NB4 (cell line): Measurements from ENCODE around the gene GALNS.
"Not testable (repeated sequence)": the region's sequence is repeated elsewhere in the genome, so short reads cannot be mapped to it uniquely, and the experiment has no call there.

ENCODE experiments used
- DNase-seq: peaks from one replicate; pipeline ENCODE4 v3.0.0; 2010; ENCODE audit warnings: low read depth
- H3K4me3 ChIP-seq: one replicate; pipeline ENCODE4 v1.5.1; 2011; ENCODE audit warnings: mild to moderate bottlenecking, low read depth, low read length, moderate library complexity
- CTCF ChIP-seq: IDR thresholded peaks from one replicate; pipeline ENCODE4 v1.5.1; 2012; ENCODE audit warnings: low read depth, low read length
- MYC ChIP-seq: IDR thresholded peaks from 2 replicates; pipeline ENCODE4 v1.6.1; 2011; ENCODE audit warnings: low read depth, low read length
- POLR2A ChIP-seq: IDR thresholded peaks from 2 replicates; pipeline ENCODE4 v1.6.1; 2011; ENCODE audit warnings: mild to moderate bottlenecking; ENCODE audit not compliant: insufficient read length; ENCODE audit errors: extremely low read depth
- TF ChIP-seq, protein P1 (sequence below): IDR thresholded peaks from 2 replicates; pipeline ENCODE4 v1.6.1; 2011; ENCODE audit warnings: low read depth, low read length

Gene GALNS

DNA sequence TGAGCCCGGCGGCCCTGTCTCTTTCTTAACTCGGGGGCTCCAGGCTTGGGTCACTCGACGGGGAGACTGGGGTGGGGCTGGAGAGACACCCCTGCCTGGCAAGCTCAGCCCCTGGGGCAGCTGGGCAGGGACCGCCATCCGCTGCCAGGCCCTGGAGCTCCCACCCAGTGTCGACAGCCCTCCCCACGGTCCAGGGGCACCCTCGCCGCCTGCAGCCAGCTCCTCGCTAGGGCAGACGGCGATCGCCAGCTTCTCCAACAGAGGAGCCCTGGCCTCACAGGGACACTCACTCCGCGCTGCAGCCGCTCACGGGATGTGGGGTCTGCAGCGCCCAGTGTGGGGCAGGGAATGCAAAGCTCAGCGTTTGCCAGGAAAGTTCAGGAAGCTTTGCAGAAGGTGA lies 29.0 kb downstream of the GALNS start:
- DNase-seq, result no peak
- no peak overlapping the region for H3K4me3 ChIP-seq
- no peak for TF ChIP-seq POLR2A
- no peak for TF ChIP-seq CTCF
- TF ChIP-seq, protein P1, sequence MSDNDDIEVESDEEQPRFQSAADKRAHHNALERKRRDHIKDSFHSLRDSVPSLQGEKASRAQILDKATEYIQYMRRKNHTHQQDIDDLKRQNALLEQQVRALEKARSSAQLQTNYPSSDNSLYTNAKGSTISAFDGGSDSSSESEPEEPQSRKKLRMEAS, result no peak
- TF ChIP-seq MYC, result no peak

DNA sequence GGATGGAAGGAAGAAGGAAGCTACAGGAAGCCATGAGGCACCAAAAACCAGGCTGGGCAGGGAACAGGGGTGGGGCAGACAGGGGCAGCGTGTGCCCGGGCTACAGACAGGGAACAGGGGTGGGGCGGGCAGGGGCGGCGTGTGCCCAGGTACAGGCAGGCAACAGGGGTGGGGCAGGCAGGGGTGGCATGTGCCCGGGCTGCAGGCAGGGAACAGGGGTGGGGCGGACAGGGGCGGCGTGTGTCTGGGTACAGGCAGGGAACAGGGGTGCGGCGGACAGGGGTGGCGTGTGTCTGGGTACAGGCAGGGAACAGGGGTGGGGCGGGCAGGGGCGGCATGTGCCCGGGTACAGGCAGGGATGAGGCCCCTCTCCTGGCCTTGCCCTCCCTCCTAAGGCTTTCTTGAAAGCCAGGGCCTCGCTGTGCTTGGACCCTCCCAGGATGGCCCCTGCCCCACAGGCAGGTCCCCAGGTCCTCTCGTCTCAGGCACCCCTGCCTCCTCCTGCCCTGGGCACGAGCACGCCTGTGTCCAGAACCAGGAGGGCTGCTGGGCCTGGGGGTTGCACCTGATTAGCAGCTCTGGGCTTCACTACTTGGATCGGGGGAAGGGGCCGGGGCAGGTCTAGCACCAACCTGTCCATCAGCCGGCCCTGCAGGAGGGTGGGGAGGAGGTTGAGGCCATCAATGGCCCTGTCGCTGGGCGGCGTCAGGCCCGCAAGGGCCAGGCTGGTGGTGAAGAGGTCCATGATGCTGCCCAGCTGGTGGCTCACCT lies 30.5 kb downstream of the GALNS start:
- no peak overlapping the region for H3K4me3 ChIP-seq
- TF ChIP-seq, protein P1, result no peak
- TF ChIP-seq CTCF, result no peak
- no peak for TF ChIP-seq POLR2A
- no peak for TF ChIP-seq MYC
- DNase-seq, result no peak

DNA sequence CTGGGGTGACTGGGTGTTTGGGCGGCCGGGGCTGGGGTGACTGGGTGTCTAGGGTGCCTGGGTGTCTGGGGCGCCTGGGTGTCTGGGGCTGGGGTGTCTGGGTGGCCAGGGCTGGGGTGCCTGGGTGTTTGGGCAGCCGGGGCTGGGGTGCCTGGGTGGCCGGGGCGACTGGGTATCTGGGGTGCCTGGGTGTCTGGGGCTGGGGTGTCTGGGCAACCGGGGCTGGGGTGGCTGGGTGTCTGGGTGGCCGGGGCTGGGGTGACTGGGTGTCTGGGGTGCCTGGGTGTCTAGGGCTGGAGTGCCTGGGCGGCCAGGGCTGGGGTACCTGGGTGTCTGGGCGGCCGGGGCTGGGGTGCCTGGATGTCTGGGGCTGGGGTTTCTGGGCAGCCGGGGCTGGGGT lies 31.6 kb downstream of the GALNS start:
- no peak overlapping the region for H3K4me3 ChIP-seq
- DNase-seq, result no peak
- TF ChIP-seq MYC, result no peak
- no peak for TF ChIP-seq CTCF
- TF ChIP-seq, protein P1, result no peak
- TF ChIP-seq POLR2A, result no peak

DNA sequence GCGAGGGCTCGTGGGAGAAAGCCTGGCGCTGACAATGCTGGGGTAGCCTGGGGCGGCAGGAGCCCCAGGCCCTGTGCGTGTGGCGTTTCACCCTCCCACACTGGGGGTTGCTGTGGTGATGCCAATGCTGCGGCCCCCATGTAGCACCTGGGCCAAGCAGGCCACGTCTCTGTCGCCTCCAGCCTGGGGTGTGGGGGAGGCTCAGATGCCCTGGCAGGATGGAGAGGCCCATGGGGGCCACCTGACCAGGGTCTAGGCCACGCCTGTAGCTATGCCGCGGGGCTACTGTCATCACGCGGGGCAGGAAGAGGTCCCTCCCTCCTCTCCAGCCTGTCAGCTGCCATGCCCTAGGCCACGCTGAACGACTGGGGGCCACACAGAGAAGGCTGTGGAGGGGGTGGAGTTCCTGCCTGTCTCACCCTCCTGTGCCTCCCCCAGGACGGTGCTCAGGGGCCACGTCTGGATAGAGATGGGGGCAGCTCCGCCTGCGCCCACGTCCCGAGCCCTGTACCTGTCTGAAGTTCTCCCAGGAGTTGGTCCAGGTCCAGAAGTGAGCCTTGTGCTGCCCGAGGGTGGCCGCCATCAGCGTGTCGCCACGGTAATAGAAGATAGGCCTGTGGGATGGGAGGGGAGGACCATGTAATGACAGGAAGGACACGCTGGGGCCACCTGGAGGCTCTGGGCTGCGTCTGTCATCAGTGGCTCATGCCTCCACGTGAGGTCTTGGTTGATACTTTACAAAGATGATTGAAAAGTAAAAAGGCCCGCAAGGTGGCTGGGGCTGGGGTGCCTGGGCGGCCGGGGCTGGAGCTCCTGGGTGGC lies 32.3 kb downstream of the GALNS start:
- TF ChIP-seq CTCF (no peak), MYC (no peak), POLR2A (no peak)
- TF ChIP-seq, protein P1, result no peak
- no peak for DNase-seq
- no peak overlapping the region for H3K4me3 ChIP-seq

- H3K4me3 ChIP-seq, DNase-seq: not testable (repeated sequence)
Observed at GRCh38 chr16:88823646-88824045, 33.1 kb downstream of the GALNS start.

GRCh38 chr16:88822281-88823040 lies 34.3 kb downstream of the GALNS start:
- TF ChIP-seq MYC (no peak), POLR2A (no peak), CTCF (no peak)
- TF ChIP-seq, protein P1, result no peak
- no peak overlapping the region for H3K4me3 ChIP-seq
- DNase-seq, result no peak
